Measurements from ENCODE around the gene TLCD2. TPM values are rescaled to one million over a fixed set of nuclear protein-coding genes. Genes with fewer than 3 reads are reported as not detected.

The TLCD2 gene
- total RNA-seq, 4 donors from 2014 or later = 0.88 to 8.0 (median 5.4) TPM

DNA sequence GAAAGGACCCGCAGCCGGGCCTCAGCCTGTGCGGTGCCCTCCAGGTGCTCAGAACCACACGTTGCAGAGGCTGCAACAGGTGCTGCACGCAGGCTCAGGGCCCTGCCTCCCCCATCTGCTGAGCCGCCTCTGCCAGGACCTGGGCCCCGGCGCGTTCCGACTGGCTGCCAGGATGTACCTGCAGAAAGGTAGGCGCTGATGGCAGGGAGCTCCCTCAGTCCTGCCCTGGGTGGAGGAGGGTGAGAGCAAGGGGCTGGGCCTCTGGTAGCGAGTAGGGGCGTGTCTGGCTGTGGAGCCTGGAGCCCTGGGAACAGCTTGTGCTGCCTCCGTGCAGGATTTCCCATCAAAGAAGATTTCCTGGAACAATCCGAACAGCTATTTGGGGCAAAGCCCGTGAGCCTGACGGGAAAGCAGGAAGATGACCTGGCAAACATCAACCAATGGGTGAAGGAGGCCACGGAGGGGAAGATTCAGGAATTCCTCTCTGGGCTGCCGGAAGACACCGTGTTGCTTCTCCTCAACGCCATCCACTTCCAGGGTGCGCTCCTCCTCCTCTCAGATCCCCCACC, 36.9 kb upstream of the TLCD2 start:
- Histone ChIP-seq H3K36me3 (no peaks in the 10 kb centered on the region), H3K9me3 (no peaks in the 10 kb centered on the region), H3K27me3 (no peaks in the 10 kb centered on the region), H3K4me3 (no peak overlapping the region), H3K4me1 (no peaks in the 10 kb centered on the region), H3K27ac (peak overlapping the region; percentile 55 to 59)
- no peak for TF ChIP-seq POLR2A (IDR thresholded peaks at IDR 0.05)
- TF ChIP-seq, protein P1, sequence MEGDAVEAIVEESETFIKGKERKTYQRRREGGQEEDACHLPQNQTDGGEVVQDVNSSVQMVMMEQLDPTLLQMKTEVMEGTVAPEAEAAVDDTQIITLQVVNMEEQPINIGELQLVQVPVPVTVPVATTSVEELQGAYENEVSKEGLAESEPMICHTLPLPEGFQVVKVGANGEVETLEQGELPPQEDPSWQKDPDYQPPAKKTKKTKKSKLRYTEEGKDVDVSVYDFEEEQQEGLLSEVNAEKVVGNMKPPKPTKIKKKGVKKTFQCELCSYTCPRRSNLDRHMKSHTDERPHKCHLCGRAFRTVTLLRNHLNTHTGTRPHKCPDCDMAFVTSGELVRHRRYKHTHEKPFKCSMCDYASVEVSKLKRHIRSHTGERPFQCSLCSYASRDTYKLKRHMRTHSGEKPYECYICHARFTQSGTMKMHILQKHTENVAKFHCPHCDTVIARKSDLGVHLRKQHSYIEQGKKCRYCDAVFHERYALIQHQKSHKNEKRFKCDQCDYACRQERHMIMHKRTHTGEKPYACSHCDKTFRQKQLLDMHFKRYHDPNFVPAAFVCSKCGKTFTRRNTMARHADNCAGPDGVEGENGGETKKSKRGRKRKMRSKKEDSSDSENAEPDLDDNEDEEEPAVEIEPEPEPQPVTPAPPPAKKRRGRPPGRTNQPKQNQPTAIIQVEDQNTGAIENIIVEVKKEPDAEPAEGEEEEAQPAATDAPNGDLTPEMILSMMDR (IDR thresholded peaks at IDR 0.05) = no peak
- peak; percentile 67 to 70 for DNase-seq
- intact Hi-C loops (cut with DNase I; ENCODE audit: low total_unique reads) = no loop called here

DNA sequence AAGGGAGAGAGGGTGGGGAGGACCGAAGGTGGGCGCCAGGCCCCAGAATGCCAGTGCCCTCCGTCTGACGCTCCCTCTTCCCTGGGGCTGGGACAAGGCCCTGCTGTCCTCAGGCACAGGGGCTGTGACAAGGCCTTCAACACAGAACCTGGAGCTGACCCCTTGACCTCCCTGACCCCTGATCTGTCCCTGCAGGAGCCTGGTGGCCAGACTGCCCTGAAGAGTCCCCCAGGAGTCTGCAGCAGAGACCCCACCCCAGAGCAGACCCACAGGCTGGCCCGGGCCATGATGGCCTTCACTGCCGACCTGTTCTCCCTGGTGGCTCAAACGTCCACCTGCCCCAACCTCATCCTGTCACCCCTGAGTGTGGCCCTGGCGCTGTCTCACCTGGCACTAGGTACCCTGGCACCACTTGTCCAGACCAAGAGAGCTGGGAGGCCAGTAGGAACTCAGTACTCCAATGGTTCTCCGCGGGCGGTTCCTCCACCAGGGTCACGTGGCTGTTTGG, 35.4 kb upstream of the TLCD2 start:
- intact Hi-C loops (cut with DNase I; ENCODE audit: low total_unique reads) = no loop called here
- H3K27ac ChIP-seq = no peak overlapping the region
- H3K4me3 ChIP-seq = no peak overlapping the region
- H3K9me3 ChIP-seq = no peaks in the 10 kb centered on the region
- no peak for TF ChIP-seq POLR2A (IDR thresholded peaks at IDR 0.05)
- TF ChIP-seq, protein P1 (IDR thresholded peaks at IDR 0.05) = no peak
- H3K27me3 ChIP-seq = no peaks in the 10 kb centered on the region
- DNase-seq = peak in 1 of 2 donors; percentile 32
- no peaks in the 10 kb centered on the region for H3K4me1 ChIP-seq
- no peaks in the 10 kb centered on the region for H3K36me3 ChIP-seq

DNA sequence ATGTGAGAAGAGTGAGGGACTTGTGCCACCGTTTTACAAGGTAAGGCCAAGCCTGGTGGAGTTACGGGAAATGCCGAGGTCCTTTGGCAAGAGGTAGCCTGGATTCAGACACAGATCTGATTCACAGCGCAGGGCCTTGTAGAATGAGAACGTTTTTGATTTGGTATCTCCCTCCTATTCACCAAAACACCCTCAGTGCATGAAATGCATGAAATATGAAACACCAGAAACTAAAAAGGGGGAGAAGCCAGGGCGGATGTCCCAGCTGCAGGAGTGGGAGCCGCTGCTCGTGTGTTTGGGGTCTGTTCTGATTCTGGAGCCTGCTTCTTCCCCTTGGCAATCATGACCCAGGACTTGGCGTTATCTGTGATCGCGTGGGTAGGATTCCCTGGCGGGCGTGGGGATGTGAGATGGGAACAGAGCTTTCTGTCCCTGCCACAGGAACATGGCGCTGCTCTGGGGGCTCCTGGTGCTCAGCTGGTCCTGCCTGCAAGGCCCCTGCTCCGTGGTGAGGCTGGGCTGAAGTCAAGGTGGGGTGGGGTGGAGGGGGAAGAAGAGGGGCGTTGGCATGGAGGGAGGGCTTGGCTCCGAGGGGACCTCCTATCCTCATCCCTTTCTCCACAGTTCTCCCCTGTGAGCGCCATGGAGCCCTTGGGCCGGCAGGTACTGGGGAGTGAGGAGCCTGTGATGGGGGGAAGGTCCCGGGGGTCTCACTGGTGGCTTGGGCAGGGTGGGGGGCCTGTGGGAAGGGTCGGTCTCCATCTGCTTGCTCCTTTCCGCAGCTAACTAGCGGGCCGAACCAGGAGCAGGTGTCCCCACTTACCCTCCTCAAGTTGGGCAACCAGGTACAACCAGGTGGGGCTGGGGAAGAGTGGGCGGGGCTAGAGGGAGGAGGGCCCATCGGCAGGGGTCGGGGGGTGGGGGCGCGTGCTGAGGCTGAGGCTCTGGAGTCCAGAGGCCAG, 34.7 kb upstream of the TLCD2 start:
- peak; percentile 26 to 54 for DNase-seq
- no peak overlapping the region for H3K4me3 ChIP-seq
- H3K27ac ChIP-seq = peak overlapping the region; percentile 56 to 71

DNA sequence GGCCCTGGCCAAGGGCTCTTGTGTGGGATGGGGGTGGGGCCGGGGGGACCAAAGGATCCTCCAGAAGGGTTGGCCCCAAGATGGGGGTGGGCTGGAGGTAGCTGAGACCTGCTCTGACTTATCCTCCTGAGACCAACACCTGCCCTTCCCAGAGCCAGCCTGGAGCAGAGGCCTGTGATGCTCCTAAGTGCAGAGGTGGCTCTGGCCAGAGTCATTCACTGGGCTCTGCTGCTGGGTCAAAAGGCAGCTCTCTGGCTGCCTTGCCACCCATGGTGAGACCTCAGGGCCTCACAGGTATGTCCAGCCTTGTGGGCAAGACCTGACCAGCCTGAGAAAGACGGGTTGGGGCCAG, 32.9 kb upstream of the TLCD2 start:
- no peak for TF ChIP-seq POLR2A (IDR thresholded peaks at IDR 0.05)
- TF ChIP-seq, protein P1 (IDR thresholded peaks at IDR 0.05) = no peak
- Histone ChIP-seq H3K9me3 (no peaks in the 10 kb centered on the region), H3K36me3 (no peaks in the 10 kb centered on the region), H3K27me3 (no peaks in the 10 kb centered on the region), H3K27ac (peak overlapping the region; percentile 47 to 55), H3K4me1 (no peaks in the 10 kb centered on the region), H3K4me3 (no peak overlapping the region)
- intact Hi-C loops (cut with DNase I; ENCODE audit: low total_unique reads) = no loop called here
- DNase-seq = no peak

More for the DNA sequence above, 34.7 kb upstream of the TLCD2 start:
- no peaks in the 10 kb centered on the region for H3K9me3 ChIP-seq
- TF ChIP-seq, protein P1 (IDR thresholded peaks at IDR 0.05) = no peak
- TF ChIP-seq POLR2A (IDR thresholded peaks at IDR 0.05) = no peak
- H3K36me3 ChIP-seq = no peaks in the 10 kb centered on the region
- intact Hi-C loops (cut with DNase I; ENCODE audit: low total_unique reads) = no loop called here
- no peaks in the 10 kb centered on the region for H3K4me1 ChIP-seq
- H3K27me3 ChIP-seq = no peaks in the 10 kb centered on the region
